Endothelial cell of umbilical vein (primary cell): ENCODE results near the gene CCNB1IP1.

Source experiments
- CTCF ChIP-seq, 2 donors: IDR thresholded peaks; 1 replicate in 1 of 2; 2 replicates in 1 of 2; pipeline ENCODE4 v1.5.1; 2011; ENCODE audit warnings: low read length in 2 of 2, mild to moderate bottlenecking in 2 of 2, moderate library complexity in 2 of 2, control low read depth in 1 of 2, inconsistent platforms in 1 of 2, low read depth in 1 of 2; ENCODE audit not compliant: insufficient read depth in 1 of 2; ENCODE audit errors: extremely low read depth in 1 of 2
- EZH2 ChIP-seq: IDR thresholded peaks from 2 replicates; pipeline ENCODE4 v1.6.1; 2012; ENCODE audit warnings: borderline replicate concordance, low read depth, mild to moderate bottlenecking, moderate library complexity, low read length, inconsistent platforms; ENCODE audit not compliant: severe bottlenecking
- GATA2 ChIP-seq: IDR thresholded peaks from 2 replicates; pipeline ENCODE4 v1.7.0; 2011; ENCODE audit warnings: low read depth, mild to moderate bottlenecking, moderate library complexity, mixed read lengths, low read length; ENCODE audit not compliant: insufficient read length, insufficient read depth
- MYC ChIP-seq: IDR thresholded peaks from one replicate; pipeline ENCODE4 v1.6.1; 2011; ENCODE audit warnings: mild to moderate bottlenecking, low read depth, low read length
- POLR2A ChIP-seq: IDR thresholded peaks from 2 replicates; pipeline ENCODE4 v1.6.1; 2012; ENCODE audit warnings: low read depth, mild to moderate bottlenecking, control low read depth, low read length

DNA sequence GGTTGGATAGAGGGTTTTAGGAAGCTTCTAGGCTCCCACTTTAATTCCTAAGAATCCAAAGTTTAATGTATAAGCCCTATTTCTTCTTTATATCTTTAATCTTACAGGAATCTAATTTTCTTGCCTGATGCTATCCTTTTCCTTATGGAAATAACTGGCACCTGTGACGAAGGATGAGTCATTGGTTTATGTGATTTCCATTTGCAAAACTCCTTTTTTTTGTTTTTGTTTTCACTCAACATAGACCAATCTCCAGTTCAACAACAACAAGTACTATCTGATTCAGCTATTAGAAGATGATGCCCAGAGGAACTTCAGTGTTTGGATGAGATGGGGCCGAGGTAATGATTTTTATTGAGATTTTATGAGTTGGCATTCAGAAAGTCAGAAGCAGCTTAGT, 17.2 kb upstream of the CCNB1IP1 start:
- TF ChIP-seq POLR2A (no peak), EZH2 (no peak), CTCF (IDR thresholded peaks at IDR 0.05; ENCODE audit: extremely low read depth in 1 of 2, insufficient read depth in 1 of 2, low read depth in 1 of 2, low read length in 2 of 2) (no peak), MYC (no peak), GATA2 (peak; percentile 34)
